WTC11 (cell line): ENCODE results near the gene PNMA6E. TPM values are rescaled to one million over a fixed set of nuclear protein-coding genes. Genes with fewer than 3 reads are reported as not detected.

Experiments
- ATAC-seq: fragments of 200-7000 bp; cut with Tn5 transposase; 2 replicates; pipeline ENCODE4 v1.10.0; 2021; ENCODE audit warnings: mild to moderate bottlenecking, moderate library complexity
- CTCF ChIA-PET: fragments of 300-600 bp; sonication (Branson Sonifier 250); formaldehyde crosslinking; loops from one replicate; lab custom pipeline; 2021; ENCODE audit warnings: antibody characterized with exemption; lab: Charles Lee
- POLR2A ChIA-PET: fragments of 350-600 bp; sonication (Branson Sonifier 250); formaldehyde crosslinking; loops from one replicate; lab custom pipeline; 2021; ENCODE audit warnings: antibody characterized with exemption; lab: Charles Lee
- DNase-seq: peaks from one replicate; pipeline ENCODE4 v3.0.0; 2021; ENCODE audit warnings: low spot score
- H3K27ac Mint-ChIP-seq: 2 replicates; pipeline ENCODE4 v1.8.0; 2021; ENCODE audit warnings: mixed read lengths
- H3K27me3 Mint-ChIP-seq: 2 replicates; pipeline ENCODE4 v1.8.0; 2021; ENCODE audit warnings: low read depth, mild to moderate bottlenecking, moderate library complexity, mixed read lengths
- H3K36me3 Mint-ChIP-seq: 2 replicates; pipeline ENCODE4 v1.8.0; 2021; ENCODE audit warnings: mixed read lengths
- H3K4me1 Mint-ChIP-seq: 2 replicates; pipeline ENCODE4 v1.8.0; 2022; ENCODE audit warnings: mixed read lengths
- H3K4me3 Mint-ChIP-seq: 2 replicates; pipeline ENCODE4 v1.8.0; 2021; ENCODE audit warnings: mild to moderate bottlenecking, moderate library complexity, mixed read lengths
- H3K9me3 Mint-ChIP-seq: 2 replicates; pipeline ENCODE4 v1.8.0; 2021; ENCODE audit warnings: mixed read lengths
- ATF1 ChIP-seq: sonication (generic); formaldehyde crosslinking; IDR thresholded peaks from 2 replicates; pipeline ENCODE4 v1.8.1; 2023; ENCODE audit warnings: mild to moderate bottlenecking, moderate library complexity, missing genetic modification reagents
- CBFB ChIP-seq: sonication (generic); formaldehyde crosslinking; IDR thresholded peaks from 2 replicates; pipeline ENCODE4 v1.8.1; 2022; ENCODE audit warnings: mild to moderate bottlenecking, low read depth, missing genetic modification reagents
- ELF4 ChIP-seq: sonication (generic); formaldehyde crosslinking; IDR thresholded peaks from 2 replicates; pipeline ENCODE4 v1.8.1; 2022; ENCODE audit warnings: low read depth, mild to moderate bottlenecking, moderate library complexity, missing genetic modification reagents
- EMX1 ChIP-seq: fragments of 250-450 bp; sonication (Bioruptor Pico); IDR thresholded peaks from 2 replicates; pipeline ENCODE4 v1.8.0; 2021; ENCODE audit warnings: mild to moderate bottlenecking
- FOXJ3 ChIP-seq: sonication (generic); formaldehyde crosslinking; IDR thresholded peaks from 2 replicates; pipeline ENCODE4 v1.9.0; 2021; ENCODE audit warnings: missing genetic modification reagents, mild to moderate bottlenecking, borderline replicate concordance
- GTF2I ChIP-seq: fragments of 250-450 bp; sonication (Bioruptor Pico); conservative IDR thresholded peaks from 2 replicates; pipeline ENCODE4 v1.4.0; 2021; ENCODE audit warnings: mild to moderate bottlenecking
- KAT7 ChIP-seq: sonication (generic); formaldehyde crosslinking; IDR thresholded peaks from 2 replicates; pipeline ENCODE4 v1.8.1; 2023; ENCODE audit warnings: missing genetic modification reagents, mild to moderate bottlenecking, borderline replicate concordance
- MYBL2 ChIP-seq: sonication (generic); formaldehyde crosslinking; IDR thresholded peaks from 2 replicates; pipeline ENCODE4 v1.8.1; 2023; ENCODE audit warnings: mild to moderate bottlenecking, moderate library complexity, missing genetic modification reagents
- NR2C2 ChIP-seq: sonication (generic); formaldehyde crosslinking; IDR thresholded peaks from 2 replicates; pipeline ENCODE4 v1.8.0; 2022; ENCODE audit warnings: mild to moderate bottlenecking, missing genetic modification reagents
- ZNF396 ChIP-seq: fragments of 250-450 bp; sonication (Bioruptor Pico); IDR thresholded peaks from 2 replicates; pipeline ENCODE4 v1.8.0; 2021; ENCODE audit warnings: mild to moderate bottlenecking, moderate library complexity, borderline replicate concordance
- ZNF423 ChIP-seq: fragments of 250-450 bp; sonication (Bioruptor Pico); IDR thresholded peaks from 2 replicates; pipeline ENCODE4 v2.1.2; 2022; ENCODE audit warnings: mild to moderate bottlenecking, moderate library complexity
- total RNA-seq: library from RNA; stranded (reverse); gene quantifications from 3 replicates; pipeline ENCODE4 v1.2.3, GENCODE V29; 2021
- TF ChIP-seq, protein P1 (sequence below): fragments of 250-450 bp; sonication (Bioruptor Pico); IDR thresholded peaks from 2 replicates; pipeline ENCODE4 v1.8.0; 2021; ENCODE audit warnings: mild to moderate bottlenecking
- TF ChIP-seq, protein P2 (sequence below): sonication (generic); formaldehyde crosslinking; IDR thresholded peaks from 2 replicates; pipeline ENCODE4 v1.8.1; 2023; ENCODE audit warnings: mild to moderate bottlenecking, missing genetic modification reagents
- TF ChIP-seq, protein P3 (sequence below): sonication (generic); formaldehyde crosslinking; IDR thresholded peaks from 2 replicates; pipeline ENCODE4 v1.8.0; 2022; ENCODE audit warnings: missing genetic modification reagents
- TF ChIP-seq, protein P4 (sequence below): sonication (generic); formaldehyde crosslinking; IDR thresholded peaks from 2 replicates; pipeline ENCODE4 v1.8.0; 2022; ENCODE audit warnings: mild to moderate bottlenecking, missing genetic modification reagents
- TF ChIP-seq, protein P5 (sequence below): fragments of 200-600 bp; IDR thresholded peaks from 2 replicates; pipeline ENCODE4 v1.8.0; 2022; ENCODE audit warnings: antibody characterized with exemption
- TF ChIP-seq, protein P6 (sequence below): sonication (generic); formaldehyde crosslinking; IDR thresholded peaks from 2 replicates; pipeline ENCODE4 v1.8.1; 2023; ENCODE audit warnings: mild to moderate bottlenecking, moderate library complexity, missing genetic modification reagents
- TF ChIP-seq, protein P7 (sequence below): sonication (generic); formaldehyde crosslinking; IDR thresholded peaks from 2 replicates; pipeline ENCODE4 v1.8.0; 2022; ENCODE audit warnings: mild to moderate bottlenecking, missing genetic modification reagents
- TF ChIP-seq, protein P8 (sequence below): sonication (generic); formaldehyde crosslinking; conservative IDR thresholded peaks from 2 replicates; pipeline ENCODE4 v1.8.1; 2023; ENCODE audit warnings: mild to moderate bottlenecking, low read depth, missing genetic modification reagents, moderate library complexity
- TF ChIP-seq, protein P9 (sequence below): sonication (generic); formaldehyde crosslinking; IDR thresholded peaks from 2 replicates; pipeline ENCODE4 v1.8.1; 2022; ENCODE audit warnings: missing genetic modification reagents, borderline replicate concordance

Gene PNMA6E
- total RNA-seq, 1 experiment from 2014 or later = not detected

DNA sequence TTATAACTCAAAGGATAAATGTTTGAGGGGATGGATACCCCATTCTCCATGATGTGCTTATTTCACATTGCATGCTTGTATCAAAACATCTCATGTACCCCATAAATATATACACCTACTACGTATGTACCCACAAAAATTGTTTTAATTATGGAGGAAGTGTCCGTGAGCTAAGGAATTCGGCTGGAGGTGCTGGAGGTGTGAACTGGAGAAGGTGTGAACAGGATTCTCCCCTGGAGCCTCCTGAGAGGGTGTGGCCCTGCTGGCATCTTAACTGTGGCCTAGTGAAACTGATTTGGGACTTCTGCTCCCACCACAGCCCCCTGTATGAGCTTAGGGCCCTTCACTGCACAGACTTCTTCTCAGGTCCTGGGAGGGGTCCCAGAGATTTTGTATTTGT lies 23.4 kb downstream of the PNMA6E start:
- peaks cover 11% of the 10 kb centered on the region for H3K9me3 Mint-ChIP-seq
- H3K4me3 Mint-ChIP-seq = no peak overlapping the region
- DNase-seq = no peak
- H3K27me3 Mint-ChIP-seq = no peaks in the 10 kb centered on the region
- ChIA-PET POLR2A (no interaction called here), CTCF (no interaction called here)
- TF ChIP-seq, protein P1, sequence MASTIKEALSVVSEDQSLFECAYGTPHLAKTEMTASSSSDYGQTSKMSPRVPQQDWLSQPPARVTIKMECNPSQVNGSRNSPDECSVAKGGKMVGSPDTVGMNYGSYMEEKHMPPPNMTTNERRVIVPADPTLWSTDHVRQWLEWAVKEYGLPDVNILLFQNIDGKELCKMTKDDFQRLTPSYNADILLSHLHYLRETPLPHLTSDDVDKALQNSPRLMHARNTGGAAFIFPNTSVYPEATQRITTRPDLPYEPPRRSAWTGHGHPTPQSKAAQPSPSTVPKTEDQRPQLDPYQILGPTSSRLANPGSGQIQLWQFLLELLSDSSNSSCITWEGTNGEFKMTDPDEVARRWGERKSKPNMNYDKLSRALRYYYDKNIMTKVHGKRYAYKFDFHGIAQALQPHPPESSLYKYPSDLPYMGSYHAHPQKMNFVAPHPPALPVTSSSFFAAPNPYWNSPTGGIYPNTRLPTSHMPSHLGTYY (CRISPR knock-in tag) = no peak
- no peak for TF ChIP-seq GTF2I
- no peak for TF ChIP-seq ZNF423 (CRISPR knock-in tag)
- TF ChIP-seq ZNF396 (CRISPR knock-in tag) = no peak
- TF ChIP-seq ELF4 (CRISPR knock-in tag) = no peak
- no peak for TF ChIP-seq MYBL2 (CRISPR knock-in tag)
- TF ChIP-seq FOXJ3 = no peak
- TF ChIP-seq, protein P2, sequence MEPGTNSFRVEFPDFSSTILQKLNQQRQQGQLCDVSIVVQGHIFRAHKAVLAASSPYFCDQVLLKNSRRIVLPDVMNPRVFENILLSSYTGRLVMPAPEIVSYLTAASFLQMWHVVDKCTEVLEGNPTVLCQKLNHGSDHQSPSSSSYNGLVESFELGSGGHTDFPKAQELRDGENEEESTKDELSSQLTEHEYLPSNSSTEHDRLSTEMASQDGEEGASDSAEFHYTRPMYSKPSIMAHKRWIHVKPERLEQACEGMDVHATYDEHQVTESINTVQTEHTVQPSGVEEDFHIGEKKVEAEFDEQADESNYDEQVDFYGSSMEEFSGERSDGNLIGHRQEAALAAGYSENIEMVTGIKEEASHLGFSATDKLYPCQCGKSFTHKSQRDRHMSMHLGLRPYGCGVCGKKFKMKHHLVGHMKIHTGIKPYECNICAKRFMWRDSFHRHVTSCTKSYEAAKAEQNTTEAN (CRISPR knock-in tag) = no peak
- no peak for TF ChIP-seq KAT7 (CRISPR knock-in tag)
- H3K36me3 Mint-ChIP-seq = no peaks in the 10 kb centered on the region
- no peak overlapping the region for H3K27ac Mint-ChIP-seq
- no peaks in the 10 kb centered on the region for H3K4me1 Mint-ChIP-seq
- ATAC-seq = no peak

DNA sequence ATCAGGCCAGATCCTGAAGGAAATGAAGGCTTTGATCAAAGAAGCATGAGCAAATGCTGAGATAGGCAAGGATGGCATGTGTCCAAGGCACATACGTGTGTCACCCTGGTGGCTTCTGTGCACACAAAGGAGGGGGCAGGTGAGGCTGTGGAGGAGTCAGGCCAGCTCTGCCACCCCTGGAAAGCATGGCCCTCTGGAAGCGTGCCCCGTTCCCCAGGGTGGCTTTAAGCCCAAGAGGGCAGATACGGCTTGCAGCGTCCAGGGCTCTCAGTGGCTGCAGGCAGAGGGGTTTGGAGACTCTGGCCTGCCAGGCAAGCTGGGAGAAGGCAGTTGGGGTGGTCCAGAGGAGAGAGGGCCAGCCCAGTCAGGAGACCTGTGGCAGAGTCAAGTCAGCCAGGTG lies 25.6 kb downstream of the PNMA6E start:
- ChIA-PET CTCF (no interaction called here), POLR2A (no interaction called here)
- Mint-ChIP-seq H3K4me1 (no peaks in the 10 kb centered on the region), H3K27me3 (no peaks in the 10 kb centered on the region), H3K27ac (no peak overlapping the region), H3K9me3 (peaks cover 11% of the 10 kb centered on the region), H3K36me3 (no peaks in the 10 kb centered on the region), H3K4me3 (no peak overlapping the region)
- ATAC-seq (no peak), DNase-seq (no peak)
- TF ChIP-seq ATF1 (CRISPR knock-in tag) = no peak
- TF ChIP-seq EMX1 (CRISPR knock-in tag) = no peak
- TF ChIP-seq, protein P3, sequence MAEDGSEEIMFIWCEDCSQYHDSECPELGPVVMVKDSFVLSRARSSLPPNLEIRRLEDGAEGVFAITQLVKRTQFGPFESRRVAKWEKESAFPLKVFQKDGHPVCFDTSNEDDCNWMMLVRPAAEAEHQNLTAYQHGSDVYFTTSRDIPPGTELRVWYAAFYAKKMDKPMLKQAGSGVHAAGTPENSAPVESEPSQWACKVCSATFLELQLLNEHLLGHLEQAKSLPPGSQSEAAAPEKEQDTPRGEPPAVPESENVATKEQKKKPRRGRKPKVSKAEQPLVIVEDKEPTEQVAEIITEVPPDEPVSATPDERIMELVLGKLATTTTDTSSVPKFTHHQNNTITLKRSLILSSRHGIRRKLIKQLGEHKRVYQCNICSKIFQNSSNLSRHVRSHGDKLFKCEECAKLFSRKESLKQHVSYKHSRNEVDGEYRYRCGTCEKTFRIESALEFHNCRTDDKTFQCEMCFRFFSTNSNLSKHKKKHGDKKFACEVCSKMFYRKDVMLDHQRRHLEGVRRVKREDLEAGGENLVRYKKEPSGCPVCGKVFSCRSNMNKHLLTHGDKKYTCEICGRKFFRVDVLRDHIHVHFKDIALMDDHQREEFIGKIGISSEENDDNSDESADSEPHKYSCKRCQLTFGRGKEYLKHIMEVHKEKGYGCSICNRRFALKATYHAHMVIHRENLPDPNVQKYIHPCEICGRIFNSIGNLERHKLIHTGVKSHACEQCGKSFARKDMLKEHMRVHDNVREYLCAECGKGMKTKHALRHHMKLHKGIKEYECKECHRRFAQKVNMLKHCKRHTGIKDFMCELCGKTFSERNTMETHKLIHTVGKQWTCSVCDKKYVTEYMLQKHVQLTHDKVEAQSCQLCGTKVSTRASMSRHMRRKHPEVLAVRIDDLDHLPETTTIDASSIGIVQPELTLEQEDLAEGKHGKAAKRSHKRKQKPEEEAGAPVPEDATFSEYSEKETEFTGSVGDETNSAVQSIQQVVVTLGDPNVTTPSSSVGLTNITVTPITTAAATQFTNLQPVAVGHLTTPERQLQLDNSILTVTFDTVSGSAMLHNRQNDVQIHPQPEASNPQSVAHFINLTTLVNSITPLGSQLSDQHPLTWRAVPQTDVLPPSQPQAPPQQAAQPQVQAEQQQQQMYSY (CRISPR knock-in tag) = no peak
- TF ChIP-seq, protein P4, sequence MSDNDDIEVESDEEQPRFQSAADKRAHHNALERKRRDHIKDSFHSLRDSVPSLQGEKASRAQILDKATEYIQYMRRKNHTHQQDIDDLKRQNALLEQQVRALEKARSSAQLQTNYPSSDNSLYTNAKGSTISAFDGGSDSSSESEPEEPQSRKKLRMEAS (CRISPR knock-in tag) = no peak
- no peak for TF ChIP-seq ZNF423 (CRISPR knock-in tag)
- no peak for TF ChIP-seq CBFB (CRISPR knock-in tag)
- TF ChIP-seq, protein P5, sequence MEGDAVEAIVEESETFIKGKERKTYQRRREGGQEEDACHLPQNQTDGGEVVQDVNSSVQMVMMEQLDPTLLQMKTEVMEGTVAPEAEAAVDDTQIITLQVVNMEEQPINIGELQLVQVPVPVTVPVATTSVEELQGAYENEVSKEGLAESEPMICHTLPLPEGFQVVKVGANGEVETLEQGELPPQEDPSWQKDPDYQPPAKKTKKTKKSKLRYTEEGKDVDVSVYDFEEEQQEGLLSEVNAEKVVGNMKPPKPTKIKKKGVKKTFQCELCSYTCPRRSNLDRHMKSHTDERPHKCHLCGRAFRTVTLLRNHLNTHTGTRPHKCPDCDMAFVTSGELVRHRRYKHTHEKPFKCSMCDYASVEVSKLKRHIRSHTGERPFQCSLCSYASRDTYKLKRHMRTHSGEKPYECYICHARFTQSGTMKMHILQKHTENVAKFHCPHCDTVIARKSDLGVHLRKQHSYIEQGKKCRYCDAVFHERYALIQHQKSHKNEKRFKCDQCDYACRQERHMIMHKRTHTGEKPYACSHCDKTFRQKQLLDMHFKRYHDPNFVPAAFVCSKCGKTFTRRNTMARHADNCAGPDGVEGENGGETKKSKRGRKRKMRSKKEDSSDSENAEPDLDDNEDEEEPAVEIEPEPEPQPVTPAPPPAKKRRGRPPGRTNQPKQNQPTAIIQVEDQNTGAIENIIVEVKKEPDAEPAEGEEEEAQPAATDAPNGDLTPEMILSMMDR = no peak
- TF ChIP-seq, protein P6, sequence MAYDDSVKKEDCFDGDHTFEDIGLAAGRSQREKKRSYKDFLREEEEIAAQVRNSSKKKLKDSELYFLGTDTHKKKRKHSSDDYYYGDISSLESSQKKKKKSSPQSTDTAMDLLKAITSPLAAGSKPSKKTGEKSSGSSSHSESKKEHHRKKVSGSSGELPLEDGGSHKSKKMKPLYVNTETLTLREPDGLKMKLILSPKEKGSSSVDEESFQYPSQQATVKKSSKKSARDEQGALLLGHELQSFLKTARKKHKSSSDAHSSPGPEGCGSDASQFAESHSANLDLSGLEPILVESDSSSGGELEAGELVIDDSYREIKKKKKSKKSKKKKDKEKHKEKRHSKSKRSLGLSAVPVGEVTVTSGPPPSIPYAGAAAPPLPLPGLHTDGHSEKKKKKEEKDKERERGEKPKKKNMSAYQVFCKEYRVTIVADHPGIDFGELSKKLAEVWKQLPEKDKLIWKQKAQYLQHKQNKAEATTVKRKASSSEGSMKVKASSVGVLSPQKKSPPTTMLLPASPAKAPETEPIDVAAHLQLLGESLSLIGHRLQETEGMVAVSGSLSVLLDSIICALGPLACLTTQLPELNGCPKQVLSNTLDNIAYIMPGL = no peak
- TF ChIP-seq, protein P7, sequence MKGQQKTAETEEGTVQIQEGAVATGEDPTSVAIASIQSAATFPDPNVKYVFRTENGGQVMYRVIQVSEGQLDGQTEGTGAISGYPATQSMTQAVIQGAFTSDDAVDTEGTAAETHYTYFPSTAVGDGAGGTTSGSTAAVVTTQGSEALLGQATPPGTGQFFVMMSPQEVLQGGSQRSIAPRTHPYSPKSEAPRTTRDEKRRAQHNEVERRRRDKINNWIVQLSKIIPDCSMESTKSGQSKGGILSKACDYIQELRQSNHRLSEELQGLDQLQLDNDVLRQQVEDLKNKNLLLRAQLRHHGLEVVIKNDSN (CRISPR knock-in tag) = no peak
- TF ChIP-seq, protein P8, sequence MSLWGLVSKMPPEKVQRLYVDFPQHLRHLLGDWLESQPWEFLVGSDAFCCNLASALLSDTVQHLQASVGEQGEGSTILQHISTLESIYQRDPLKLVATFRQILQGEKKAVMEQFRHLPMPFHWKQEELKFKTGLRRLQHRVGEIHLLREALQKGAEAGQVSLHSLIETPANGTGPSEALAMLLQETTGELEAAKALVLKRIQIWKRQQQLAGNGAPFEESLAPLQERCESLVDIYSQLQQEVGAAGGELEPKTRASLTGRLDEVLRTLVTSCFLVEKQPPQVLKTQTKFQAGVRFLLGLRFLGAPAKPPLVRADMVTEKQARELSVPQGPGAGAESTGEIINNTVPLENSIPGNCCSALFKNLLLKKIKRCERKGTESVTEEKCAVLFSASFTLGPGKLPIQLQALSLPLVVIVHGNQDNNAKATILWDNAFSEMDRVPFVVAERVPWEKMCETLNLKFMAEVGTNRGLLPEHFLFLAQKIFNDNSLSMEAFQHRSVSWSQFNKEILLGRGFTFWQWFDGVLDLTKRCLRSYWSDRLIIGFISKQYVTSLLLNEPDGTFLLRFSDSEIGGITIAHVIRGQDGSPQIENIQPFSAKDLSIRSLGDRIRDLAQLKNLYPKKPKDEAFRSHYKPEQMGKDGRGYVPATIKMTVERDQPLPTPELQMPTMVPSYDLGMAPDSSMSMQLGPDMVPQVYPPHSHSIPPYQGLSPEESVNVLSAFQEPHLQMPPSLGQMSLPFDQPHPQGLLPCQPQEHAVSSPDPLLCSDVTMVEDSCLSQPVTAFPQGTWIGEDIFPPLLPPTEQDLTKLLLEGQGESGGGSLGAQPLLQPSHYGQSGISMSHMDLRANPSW (CRISPR knock-in tag) = no peak
- TF ChIP-seq, protein P9, sequence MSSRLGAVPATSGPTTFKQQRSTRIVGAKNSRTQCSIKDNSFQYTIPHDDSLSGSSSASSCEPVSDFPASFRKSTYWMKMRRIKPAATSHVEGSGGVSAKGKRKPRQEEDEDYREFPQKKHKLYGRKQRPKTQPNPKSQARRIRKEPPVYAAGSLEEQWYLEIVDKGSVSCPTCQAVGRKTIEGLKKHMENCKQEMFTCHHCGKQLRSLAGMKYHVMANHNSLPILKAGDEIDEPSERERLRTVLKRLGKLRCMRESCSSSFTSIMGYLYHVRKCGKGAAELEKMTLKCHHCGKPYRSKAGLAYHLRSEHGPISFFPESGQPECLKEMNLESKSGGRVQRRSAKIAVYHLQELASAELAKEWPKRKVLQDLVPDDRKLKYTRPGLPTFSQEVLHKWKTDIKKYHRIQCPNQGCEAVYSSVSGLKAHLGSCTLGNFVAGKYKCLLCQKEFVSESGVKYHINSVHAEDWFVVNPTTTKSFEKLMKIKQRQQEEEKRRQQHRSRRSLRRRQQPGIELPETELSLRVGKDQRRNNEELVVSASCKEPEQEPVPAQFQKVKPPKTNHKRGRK (CRISPR knock-in tag) = no peak
- TF ChIP-seq NR2C2 (CRISPR knock-in tag) = no peak
- TF ChIP-seq, all 79 proteins: peak for 0
